Tibial artery (tissue), 4 donors: ENCODE data around the gene INO80E.

Experiments used
- DNase-seq, 2 donors: peaks; one replicate each; pipeline ENCODE4 v3.0.0-alpha.2; 2019
- H3K27ac ChIP-seq, 2 donors: fragments of 200-600 bp; sonication (generic) in 1 of 2; 1 replicate in 1 of 2; 2 replicates in 1 of 2; pipeline ENCODE4 v1.5.1; 2018 to 2019; ENCODE audit warnings: mild to moderate bottlenecking in 1 of 2
- H3K27me3 ChIP-seq, 2 donors: fragments of 200-600 bp; sonication (generic) in 1 of 2; one replicate each; pipeline versions ENCODE4 v1.5.1 to v1.6.0; 2016 to 2019
- H3K36me3 ChIP-seq, 3 donors: fragments of 200-600 bp; sonication (generic) in 2 of 3; one replicate each; pipeline ENCODE4 v1.5.1; 2016 to 2019; ENCODE audit warnings: mild to moderate bottlenecking in 2 of 3
- H3K4me1 ChIP-seq, 4 donors: fragments of 200-600 bp; sonication (generic) in 2 of 4; 1 replicate in 3 of 4; 2 replicates in 1 of 4; pipeline ENCODE4 v1.5.1; 2016 to 2019
- H3K4me3 ChIP-seq, 2 donors: fragments of 200-600 bp; sonication (generic) in 1 of 2; 1 replicate in 1 of 2; 2 replicates in 1 of 2; pipeline ENCODE4 v1.5.1; 2018 to 2019; ENCODE audit warnings: mild to moderate bottlenecking in 2 of 2
- H3K9me3 ChIP-seq, 3 donors: fragments of 200-600 bp; sonication (generic) in 1 of 3; one replicate each; pipeline ENCODE4 v1.5.1; 2016 to 2019
- CTCF ChIP-seq, 2 experiments: fragments of 200-600 bp in 1 of 2; fragments of 450-650 bp in 1 of 2; IDR thresholded peaks; one replicate each; pipeline ENCODE4 v1.5.1; 2017 to 2019; ENCODE audit warnings: antibody characterized with exemption in 2 of 2, mild to moderate bottlenecking in 1 of 2, moderate library complexity in 1 of 2
- intact Hi-C: fragments of 100-400 bp; cut with DNase I; formaldehyde crosslinking; loops from one replicate; pipeline ENCODE4 v1.15.0; 2023; ENCODE audit warnings: low total_unique reads

INO80E gene

GRCh38 chr16:29995324-29995910 lies 624 bp upstream of the INO80E start, which contains the start of gene HIRIP3:
Gene HIRIP3 (minus strand): TSS chr16:29995617. CDS start chr16:29995605, 12 bp downstream.
- H3K36me3 ChIP-seq, result peaks cover 19 to 53% (median 41%) of the 10 kb centered on the region in 3 donors
- H3K4me3 ChIP-seq, result peak within 1 kb of the TSS; percentile 66 to 75
- H3K4me1 ChIP-seq, result peaks cover 0 to 23% (median 18%) of the 10 kb centered on the region in 4 donors
- no peaks in the 10 kb centered on the region for H3K9me3 ChIP-seq
- no peaks in the 10 kb centered on the region for H3K27me3 ChIP-seq
- intact Hi-C loops, result loop anchor here (10.0 kb wide), 1 partner anchor 181 kb away; the partner anchor contains the start of genes PAGR1 and PRRT2
- TF ChIP-seq CTCF (IDR thresholded peaks at IDR 0.05), result no peak
- peak; percentile 85 to 93 for DNase-seq
- peak within 1 kb of the TSS; percentile 87 to 95 for H3K27ac ChIP-seq

- Histone ChIP-seq H3K4me3 (peak overlapping the region; percentile 66 to 75), H3K9me3 (no peaks in the 10 kb centered on the region), H3K36me3 (peaks cover 10 to 53% (median 44%) of the 10 kb centered on the region in 3 donors), H3K4me1 (peaks cover 0 to 23% (median 18%) of the 10 kb centered on the region in 4 donors), H3K27me3 (no peaks in the 10 kb centered on the region), H3K27ac (peak overlapping the region; percentile 87 to 95)
- intact Hi-C loops, result loop anchor here (10.0 kb wide), 1 partner anchor 182 kb away; the partner anchor contains the start of genes PAGR1 and PRRT2
- TF ChIP-seq CTCF (IDR thresholded peaks at IDR 0.05), result no peak
- DNase-seq, result no peak
Observed at GRCh38 chr16:29996766-29997250, 767 bp downstream of the INO80E start.

GRCh38 chr16:29999605-30000004 lies 3.6 kb downstream of the INO80E start:
- no peak for TF ChIP-seq CTCF (IDR thresholded peaks at IDR 0.05)
- Histone ChIP-seq H3K27ac (no peak overlapping the region), H3K9me3 (no peaks in the 10 kb centered on the region), H3K4me1 (peaks cover 0 to 14% (median 12%) of the 10 kb centered on the region in 4 donors), H3K36me3 (peaks cover 0 to 55% (median 35%) of the 10 kb centered on the region in 3 donors), H3K4me3 (no peak overlapping the region), H3K27me3 (no peaks in the 10 kb centered on the region)
- no peak for DNase-seq
- intact Hi-C loops, result loop anchor here (10.0 kb wide), 2 partner anchors 75 to 185 kb away; partner anchors contain the start of genes KCTD13, PAGR1 and PRRT2

GRCh38 chr16:30000735-30001631 lies 4.9 kb downstream of the INO80E start:
- no peaks in the 10 kb centered on the region for H3K9me3 ChIP-seq
- H3K27me3 ChIP-seq, result no peaks in the 10 kb centered on the region
- no peak overlapping the region for H3K4me3 ChIP-seq
- no peak for TF ChIP-seq CTCF (IDR thresholded peaks at IDR 0.05)
- peaks cover 0 to 61% (median 35%) of the 10 kb centered on the region in 3 donors for H3K36me3 ChIP-seq
- intact Hi-C loops, result loop anchor here (10.0 kb wide), 1 partner anchor 76 kb away; the partner anchor contains the start of gene KCTD13
- no peak overlapping the region for H3K27ac ChIP-seq
- no peak for DNase-seq
- peaks cover 0 to 11% (median 9%) of the 10 kb centered on the region in 4 donors for H3K4me1 ChIP-seq

GRCh38 chr16:30002614-30003346 lies 6.7 kb downstream of the INO80E start:
- no peak for TF ChIP-seq CTCF (IDR thresholded peaks at IDR 0.05)
- no peak for DNase-seq
- peaks cover 0 to 4% (median 0%) of the 10 kb centered on the region in 4 donors for H3K4me1 ChIP-seq
- peaks cover 0 to 58% (median 35%) of the 10 kb centered on the region in 3 donors for H3K36me3 ChIP-seq
- intact Hi-C loops, result loop anchor here (10.0 kb wide), 1 partner anchor 78 kb away; the partner anchor contains the start of gene KCTD13
- peaks cover 0 to 16% of the 10 kb centered on the region in 2 donors for H3K27me3 ChIP-seq
- H3K9me3 ChIP-seq, result no peaks in the 10 kb centered on the region
- no peak overlapping the region for H3K4me3 ChIP-seq
- H3K27ac ChIP-seq, result no peak overlapping the region
